ENCODE measurements around the gene YEATS4.

Gene YEATS4

GRCh38 chr12:69342421-69342820 lies 17.1 kb upstream of the YEATS4 start:
- no peak for DNase-seq (ENCODE audit: low read depth)

GRCh38 chr12:69343357-69343756 lies 16.2 kb upstream of the YEATS4 start:
- no peak for DNase-seq (ENCODE audit: low read depth)

GRCh38 chr12:69343885-69344612 lies 15.5 kb upstream of the YEATS4 start:
- no peak for DNase-seq (ENCODE audit: low read depth)

GRCh38 chr12:69345077-69345476 lies 14.5 kb upstream of the YEATS4 start:
- DNase-seq (ENCODE audit: low read depth) = no peak

- no peak for DNase-seq (ENCODE audit: low read depth)
Observed at GRCh38 chr12:69345742-69346141, 13.8 kb upstream of the YEATS4 start.

GRCh38 chr12:69348162-69348938 lies 11.2 kb upstream of the YEATS4 start, which contains the start of gene LYZ:
Gene LYZ (plus strand): TSS chr12:69348381. CDS start chr12:69348409, 28 bp downstream.
- no peak for DNase-seq (ENCODE audit: low read depth)

- no peak for DNase-seq (ENCODE audit: low read depth)
Observed at GRCh38 chr12:69350002-69350626, 9.4 kb upstream of the YEATS4 start.

GRCh38 chr12:69350777-69351176 lies 8.8 kb upstream of the YEATS4 start:
- DNase-seq (ENCODE audit: low read depth) = no peak

GRCh38 chr12:69351462-69352236 lies 7.9 kb upstream of the YEATS4 start:
- DNase-seq (ENCODE audit: low read depth) = no peak

GRCh38 chr12:69352904-69353303 lies 6.6 kb upstream of the YEATS4 start:
- DNase-seq (ENCODE audit: low read depth) = no peak

- no peak for DNase-seq (ENCODE audit: low read depth)
Observed at GRCh38 chr12:69354172-69354555, 5.4 kb upstream of the YEATS4 start.

- DNase-seq (ENCODE audit: low read depth) = no peak
Observed at GRCh38 chr12:69354556-69355187, 4.9 kb upstream of the YEATS4 start.

- no peak for DNase-seq (ENCODE audit: low read depth)
Observed at GRCh38 chr12:69355363-69356028, 4.0 kb upstream of the YEATS4 start.

- DNase-seq (ENCODE audit: low read depth) = no peak
Observed at GRCh38 chr12:69360348-69360672, 767 bp downstream of the YEATS4 start.

- DNase-seq (ENCODE audit: low read depth) = no peak
Observed at GRCh38 chr12:69366796-69367195, 7.3 kb downstream of the YEATS4 start.

- no peak for DNase-seq (ENCODE audit: low read depth)
Observed at GRCh38 chr12:69368171-69368570, 8.6 kb downstream of the YEATS4 start.

GRCh38 chr12:69383074-69383473 lies 23.5 kb downstream of the YEATS4 start:
- DNase-seq (ENCODE audit: low read depth) = no peak

- no peak for DNase-seq (ENCODE audit: low read depth)
Observed at GRCh38 chr12:69385038-69385437, 25.5 kb downstream of the YEATS4 start.

GRCh38 chr12:69386921-69387320 lies 27.4 kb downstream of the YEATS4 start:
- DNase-seq (ENCODE audit: low read depth) = no peak

GRCh38 chr12:69388371-69388770 lies 28.8 kb downstream of the YEATS4 start:
- no peak for DNase-seq (ENCODE audit: low read depth)

- DNase-seq (ENCODE audit: low read depth) = no peak
Observed at GRCh38 chr12:69389831-69390230, 30.3 kb downstream of the YEATS4 start.

Data from activated T-cell treated with anti-CD3 and anti-CD28 coated beads for 48 hours (primary cell).